Activated CD8-positive, alpha-beta memory T cell treated with anti-CD3 and anti-CD28 coated beads, Interleukin-2, amount 50 U/mL, for 48 hours (primary cell): ENCODE results near the gene FBLIM1.

Source experiments
- DNase-seq: peaks from one replicate; pipeline ENCODE4 v3.0.0-alpha.2; 2020

FBLIM1 gene

DNA sequence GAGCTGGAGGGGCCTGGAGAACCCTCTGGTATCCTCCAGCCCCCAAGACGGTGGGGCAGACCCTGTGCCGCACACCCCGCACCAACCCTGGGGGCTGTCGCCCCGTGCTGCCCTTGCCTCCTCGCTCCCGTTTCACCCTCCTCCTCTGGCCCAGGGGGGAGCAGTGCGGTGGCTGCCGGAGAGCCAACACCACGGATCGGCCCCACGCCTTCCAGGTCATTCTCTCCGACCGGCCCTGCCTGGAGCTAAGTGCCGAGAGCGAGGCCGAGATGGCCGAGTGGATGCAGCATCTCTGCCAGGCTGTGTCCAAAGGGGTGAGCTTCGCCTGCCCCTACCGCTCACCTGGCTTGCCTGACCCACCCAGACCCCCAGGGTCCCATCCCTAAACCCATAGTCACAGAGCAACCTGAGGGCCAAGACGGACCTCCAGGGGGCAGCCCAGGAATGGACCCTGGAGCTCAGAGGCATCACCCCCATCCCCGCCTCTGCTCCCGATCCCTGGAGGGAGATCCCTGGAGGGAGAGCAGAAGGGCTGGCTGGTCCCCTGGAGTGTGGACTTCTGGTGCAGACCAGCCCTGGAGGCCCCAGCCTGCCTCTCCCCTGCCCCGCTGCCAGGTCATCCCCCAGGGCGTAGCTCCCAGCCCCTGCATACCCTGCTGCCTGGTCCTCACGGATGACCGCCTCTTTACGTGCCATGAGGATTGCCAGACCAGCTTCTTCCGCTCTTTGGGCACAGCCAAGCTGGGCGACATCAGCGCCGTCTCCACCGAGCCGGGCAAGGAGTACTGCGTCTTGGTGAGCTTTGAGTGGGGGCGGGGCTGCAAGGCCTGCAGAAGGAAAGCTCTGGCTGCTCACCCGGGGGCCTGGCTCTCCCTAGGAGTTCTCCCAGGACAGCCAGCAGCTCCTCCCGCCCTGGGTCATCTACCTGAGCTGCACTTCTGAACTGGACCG is 26.6 kb upstream of the FBLIM1 start:
- DNase-seq, result no peak

- no peak for DNase-seq
Measured at GRCh38 chr1:15732686-15733081, 25.9 kb upstream of the FBLIM1 start.

- DNase-seq, result no peak
Measured at GRCh38 chr1:15733218-15733725, 25.3 kb upstream of the FBLIM1 start.

DNA sequence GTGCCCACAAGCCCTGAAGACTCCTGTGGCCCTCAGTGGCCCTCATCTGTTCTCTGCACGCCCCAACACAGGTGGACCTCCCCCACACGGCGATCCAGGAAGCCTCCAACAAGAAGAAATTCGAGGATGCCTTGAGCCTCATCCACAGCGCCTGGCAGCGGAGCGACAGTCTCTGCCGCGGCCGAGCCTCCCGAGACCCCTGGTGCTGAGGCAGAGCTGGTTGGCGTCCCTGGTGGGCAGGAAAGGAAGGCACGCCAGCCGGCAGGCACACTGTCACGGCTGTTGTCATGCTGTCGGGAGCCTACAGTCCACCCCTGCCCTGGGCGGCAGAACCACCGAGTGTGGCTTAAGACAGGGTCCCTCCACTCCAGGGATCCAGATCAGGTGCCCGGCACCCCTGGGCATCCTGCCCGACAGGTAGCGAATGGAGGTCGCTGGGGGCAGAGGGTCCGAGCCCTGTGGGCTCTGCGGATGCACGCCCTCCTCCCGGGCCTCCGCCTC is 24.8 kb upstream of the FBLIM1 start:
- DNase-seq, result no peak

GRCh38 chr1:15734296-15734695 is 24.3 kb upstream of the FBLIM1 start:
- no peak for DNase-seq

DNA sequence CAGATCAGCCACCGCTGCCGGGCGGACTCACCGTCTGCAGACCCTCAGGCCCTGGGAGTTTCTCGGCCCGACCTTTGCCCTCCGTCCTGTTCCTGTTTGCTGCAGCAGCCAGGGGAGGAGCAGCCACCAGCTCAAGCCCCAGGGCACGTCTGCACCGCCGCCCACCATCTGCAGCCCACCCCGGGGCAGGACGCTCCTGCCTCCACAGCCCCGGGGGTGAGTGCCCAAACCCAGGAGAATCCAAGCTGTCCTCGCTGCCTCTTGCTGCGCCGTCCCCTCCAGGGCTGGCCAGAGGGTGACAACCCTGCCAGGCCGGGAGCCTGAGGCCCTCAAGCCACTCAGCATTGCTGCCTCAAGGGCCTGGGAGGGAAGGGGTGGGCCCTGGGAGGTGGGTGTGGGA is 23.7 kb upstream of the FBLIM1 start:
- no peak for DNase-seq

- DNase-seq, result no peak
Measured at GRCh38 chr1:15735304-15736037, 23.1 kb upstream of the FBLIM1 start.

- DNase-seq, result no peak
Measured at GRCh38 chr1:15736038-15736891, 22.3 kb upstream of the FBLIM1 start, which contains the start of gene SLC25A34. Gene SLC25A34 (plus strand): TSS chr1:15736258. CDS start chr1:15736486, 228 bp downstream.

DNA sequence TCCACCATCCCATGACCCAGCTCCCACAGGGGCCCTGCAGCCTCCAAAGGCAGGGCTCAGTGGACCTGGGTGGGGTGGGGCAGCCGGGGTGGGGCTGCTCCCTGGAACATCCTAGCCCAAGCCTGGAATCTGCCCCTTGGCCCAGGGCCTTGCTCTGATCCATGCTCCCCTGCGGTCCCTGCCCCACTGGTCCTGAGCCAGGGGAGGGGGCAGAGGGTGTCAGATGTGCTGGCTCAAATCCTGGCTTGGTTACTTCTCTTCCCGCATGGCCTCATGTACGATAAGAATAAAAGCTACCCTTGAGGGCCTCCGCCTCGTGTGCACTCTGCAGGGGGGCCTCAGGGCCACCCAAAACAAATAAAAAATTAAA is 21.7 kb upstream of the FBLIM1 start:
- DNase-seq, result no peak

- no peak for DNase-seq
Measured at GRCh38 chr1:15737324-15738319, 21.0 kb upstream of the FBLIM1 start.

DNA sequence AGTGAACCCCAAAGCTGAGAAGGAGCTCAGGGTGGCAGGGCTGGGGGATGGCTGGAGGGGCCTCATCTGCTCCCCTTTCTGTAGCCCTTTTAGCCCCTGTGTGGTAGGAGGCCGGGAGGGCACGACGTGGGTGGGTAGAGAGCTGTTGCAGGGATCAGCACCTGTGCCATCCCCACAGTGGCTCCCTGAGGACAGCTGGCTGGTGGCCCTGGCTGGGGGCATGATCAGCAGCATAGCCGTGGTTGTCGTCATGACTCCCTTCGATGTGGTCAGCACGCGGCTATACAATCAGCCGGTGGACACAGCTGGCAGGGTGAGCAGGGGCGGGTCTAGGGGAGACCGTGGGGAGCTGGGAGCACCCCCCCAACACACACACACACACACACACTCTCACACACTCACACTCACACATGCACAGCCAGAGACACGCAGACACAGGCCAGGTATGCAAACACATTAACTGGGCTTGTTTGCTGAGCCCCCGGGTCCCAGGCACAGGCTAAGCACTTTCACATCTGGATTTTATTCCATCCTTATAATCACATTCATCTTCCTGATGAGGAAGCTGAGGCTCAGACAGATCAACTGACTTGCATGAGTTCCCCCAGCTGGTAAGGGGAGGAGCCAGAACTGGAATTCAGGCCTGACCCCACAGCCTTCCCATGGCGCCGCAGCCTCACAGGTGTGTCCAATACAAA is 20.0 kb upstream of the FBLIM1 start:
- DNase-seq, result no peak

DNA sequence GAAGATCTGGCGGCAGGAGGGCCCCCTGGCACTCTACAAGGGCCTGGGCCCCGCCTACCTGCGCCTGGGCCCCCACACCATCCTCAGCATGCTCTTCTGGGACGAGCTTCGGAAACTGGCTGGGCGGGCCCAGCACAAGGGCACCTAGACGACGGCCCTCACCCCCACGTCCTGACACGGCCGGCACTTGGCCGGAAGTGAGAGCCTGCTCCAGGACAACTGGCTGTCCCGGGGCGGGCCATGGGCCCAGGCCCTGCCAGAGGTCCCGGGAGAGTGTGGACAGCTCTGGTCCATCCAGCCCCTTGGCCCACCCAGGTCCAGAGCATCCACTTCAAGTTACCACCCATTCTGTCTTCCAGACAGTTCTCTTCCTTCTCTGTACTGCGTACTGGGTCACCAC is 19.3 kb upstream of the FBLIM1 start:
- DNase-seq, result no peak

- DNase-seq, result no peak
Measured at GRCh38 chr1:15739745-15740144, 18.9 kb upstream of the FBLIM1 start.

DNA sequence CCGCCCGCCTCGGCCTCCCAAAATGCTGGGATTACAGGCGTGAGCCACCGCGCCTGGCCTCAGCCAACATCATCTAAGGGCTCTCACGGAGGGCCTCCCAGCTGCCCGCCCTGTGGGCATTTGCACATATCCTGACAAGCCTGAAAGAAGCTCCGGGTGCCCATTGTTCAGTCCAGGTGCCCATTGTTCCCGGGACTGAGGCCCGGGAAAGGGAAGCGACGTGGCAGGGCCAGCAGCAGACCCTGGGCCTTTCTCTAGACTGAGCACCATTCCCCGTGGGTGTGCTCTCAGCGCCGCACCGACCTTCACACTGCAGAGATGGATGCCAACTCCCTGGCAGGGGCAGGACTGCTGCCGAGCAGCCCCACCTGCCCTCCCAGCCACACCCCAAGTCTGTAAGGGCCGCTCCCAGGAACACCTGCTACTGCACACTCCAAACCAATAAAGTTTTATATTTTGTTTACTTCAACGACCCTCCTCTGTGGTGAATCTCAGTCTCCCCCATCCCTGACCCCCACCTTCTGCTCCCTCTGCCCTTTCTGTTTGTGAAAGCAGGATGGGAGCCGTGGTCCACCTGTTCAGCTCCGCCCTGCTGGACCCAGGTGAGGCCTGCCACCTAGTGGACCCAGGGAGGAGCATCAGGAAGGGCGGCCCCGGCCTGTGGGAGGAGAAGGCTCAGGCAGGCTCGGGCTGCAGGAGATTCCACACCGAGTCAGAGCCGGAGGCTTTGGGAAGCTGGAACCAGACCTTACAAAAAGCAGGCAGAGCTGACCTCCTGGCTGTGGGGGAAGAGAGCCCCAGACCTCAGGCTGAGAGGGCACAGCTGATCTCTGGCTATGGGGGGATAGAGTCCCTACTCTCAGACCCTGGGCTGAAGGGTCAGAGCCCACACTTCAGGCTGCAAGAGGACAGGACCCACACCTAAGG is 17.4 kb upstream of the FBLIM1 start:
- DNase-seq, result peak; percentile 85

DNA sequence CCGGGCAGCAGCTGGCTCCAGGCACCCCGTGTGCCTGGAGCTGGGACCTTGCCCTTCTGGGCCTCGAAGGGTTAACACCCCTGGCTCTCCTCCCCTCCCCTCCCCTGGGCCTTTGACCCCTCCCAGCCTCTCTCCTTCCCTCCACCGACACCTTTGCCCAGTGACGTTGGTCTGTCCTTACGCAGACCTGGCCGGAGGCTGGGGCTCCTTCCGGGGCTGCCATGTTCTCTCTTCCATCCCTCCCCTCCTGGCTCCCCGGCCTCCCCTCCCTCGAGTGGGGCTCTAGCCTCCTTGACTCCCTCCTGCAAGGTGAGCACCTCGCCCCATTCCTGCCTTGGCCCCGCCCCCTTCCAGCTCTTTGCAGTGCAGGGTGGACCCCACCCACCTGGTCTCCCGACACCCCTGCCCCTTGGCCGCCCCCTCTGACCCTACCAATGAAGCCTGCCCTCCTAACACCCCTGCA is 16.2 kb upstream of the FBLIM1 start, which contains the start of gene TMEM82:
TMEM82 (plus strand) TSS at position 161 of the 463 bp plus-strand sequence; CDS start at position 222, 61 bp downstream.
- DNase-seq, result no peak

GRCh38 chr1:15744122-15744679 is 14.4 kb upstream of the FBLIM1 start:
- DNase-seq, result no peak

- no peak for DNase-seq
Measured at GRCh38 chr1:15747378-15747777, 11.2 kb upstream of the FBLIM1 start.

DNA sequence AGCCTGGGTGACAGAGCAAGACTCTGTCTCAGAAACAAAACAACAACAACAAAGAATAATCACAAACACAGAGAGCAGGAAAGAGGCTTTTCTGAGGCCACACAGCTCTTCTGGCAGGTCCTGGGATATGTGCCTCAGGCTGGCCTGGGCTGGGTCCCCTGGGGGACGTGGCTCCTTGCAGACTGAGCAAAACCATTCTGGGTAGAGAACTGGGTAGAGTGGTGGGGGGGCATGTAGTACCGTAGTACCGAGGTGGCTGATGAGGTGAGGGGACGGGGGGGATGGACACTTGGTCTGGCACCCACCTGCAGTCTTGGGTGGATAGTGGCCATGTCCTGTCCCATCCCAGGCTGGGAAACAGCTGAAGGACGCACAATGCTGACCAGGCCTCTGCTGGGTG is 10.3 kb upstream of the FBLIM1 start:
- no peak for DNase-seq
